SU-DHL-6 (cell line): Measurements from ENCODE around the gene HHIPL2.
"Not testable (repeated sequence)": the region's sequence is repeated elsewhere in the genome, so short reads cannot be mapped to it uniquely, and the experiment has no call there.

ENCODE experiments used
- H2AFZ ChIP-seq: fragments of 200-600 bp; sonication (generic); 2 replicates; pipeline ENCODE4 v1.6.1; 2014; ENCODE audit warnings: low read depth, mild to moderate bottlenecking, moderate library complexity, mixed read lengths, antibody characterized with exemption, low read length; ENCODE audit not compliant: severe bottlenecking
- H3F3A ChIP-seq: fragments of 200-600 bp; shearing (Covaris generic); 2 replicates; pipeline ENCODE4 v1.6.0; 2016; ENCODE audit warnings: antibody characterized with exemption, mild to moderate bottlenecking; ENCODE audit not compliant: insufficient read depth
- H3K27ac ChIP-seq: fragments of 200-600 bp; sonication (generic); 2 replicates; pipeline ENCODE4 v1.5.1; 2016; ENCODE audit warnings: low read depth, mild to moderate bottlenecking, low read length, moderate library complexity, mixed read lengths
- H3K27me3 ChIP-seq: fragments of 200-600 bp; sonication (generic), shearing (Covaris generic); 2 replicates; pipeline ENCODE4 v1.6.0; 2014; ENCODE audit warnings: mild to moderate bottlenecking, low read length
- H3K36me3 ChIP-seq: fragments of 200-600 bp; sonication (generic); 2 replicates; pipeline ENCODE4 v1.6.1; 2014; ENCODE audit warnings: mild to moderate bottlenecking, low read length, mixed read lengths
- H3K4me2 ChIP-seq: fragments of 300-600, 200-600 bp; shearing (Covaris generic), sonication (generic); 2 replicates; pipeline ENCODE4 v1.6.0; 2014; ENCODE audit warnings: low read length, low read depth, mild to moderate bottlenecking; ENCODE audit not compliant: poor library complexity, severe bottlenecking
- H3K4me3 ChIP-seq: fragments of 200-600 bp; sonication (generic); 2 replicates; pipeline ENCODE4 v1.5.1; 2014; ENCODE audit warnings: antibody characterized with exemption, low read length, mild to moderate bottlenecking, mixed read lengths; ENCODE audit not compliant: insufficient read depth, poor library complexity, severe bottlenecking
- H3K79me2 ChIP-seq: fragments of 200-600 bp; sonication (generic); 2 replicates; pipeline ENCODE4 v1.6.1; 2014; ENCODE audit warnings: mild to moderate bottlenecking, low read length, moderate library complexity; ENCODE audit not compliant: insufficient read depth
- H3K9ac ChIP-seq: fragments of 200-600 bp; sonication (generic); 2 replicates; pipeline ENCODE4 v1.7.0; 2014; ENCODE audit warnings: mild to moderate bottlenecking, low read length
- H3K9me2 ChIP-seq: fragments of 200-600 bp; sonication (generic); replicated peaks from 2 replicates; pipeline ENCODE4 v1.6.1; 2014; ENCODE audit warnings: low read length; ENCODE audit not compliant: insufficient read depth
- H3K9me3 ChIP-seq: fragments of 200-600 bp; sonication (generic); 2 replicates; pipeline ENCODE4 v1.6.1; 2014; ENCODE audit warnings: low read length, mixed read lengths; ENCODE audit not compliant: insufficient read depth
- H4K20me1 ChIP-seq: fragments of 200-600 bp; sonication (generic); 2 replicates; pipeline ENCODE4 v1.6.1; 2014; ENCODE audit warnings: low read depth, mild to moderate bottlenecking, antibody characterized with exemption, low read length, moderate library complexity, mixed read lengths
- EZH2phosphoT487 ChIP-seq: fragments of 200-600 bp; sonication (generic), shearing (Covaris generic); conservative IDR thresholded peaks from 2 replicates; pipeline ENCODE4 v1.6.1; 2018; ENCODE audit warnings: mild to moderate bottlenecking, antibody characterized with exemption, low read length, moderate library complexity, mixed read lengths
- TF ChIP-seq, protein P1 (sequence below): fragments of 200-600 bp; sonication (generic); IDR thresholded peaks from one replicate; pipeline ENCODE4 v1.5.1; 2017; ENCODE audit warnings: antibody characterized with exemption, mild to moderate bottlenecking, low read length, moderate library complexity; ENCODE audit not compliant: insufficient read depth, poor library complexity, severe bottlenecking

HHIPL2 gene

DNA sequence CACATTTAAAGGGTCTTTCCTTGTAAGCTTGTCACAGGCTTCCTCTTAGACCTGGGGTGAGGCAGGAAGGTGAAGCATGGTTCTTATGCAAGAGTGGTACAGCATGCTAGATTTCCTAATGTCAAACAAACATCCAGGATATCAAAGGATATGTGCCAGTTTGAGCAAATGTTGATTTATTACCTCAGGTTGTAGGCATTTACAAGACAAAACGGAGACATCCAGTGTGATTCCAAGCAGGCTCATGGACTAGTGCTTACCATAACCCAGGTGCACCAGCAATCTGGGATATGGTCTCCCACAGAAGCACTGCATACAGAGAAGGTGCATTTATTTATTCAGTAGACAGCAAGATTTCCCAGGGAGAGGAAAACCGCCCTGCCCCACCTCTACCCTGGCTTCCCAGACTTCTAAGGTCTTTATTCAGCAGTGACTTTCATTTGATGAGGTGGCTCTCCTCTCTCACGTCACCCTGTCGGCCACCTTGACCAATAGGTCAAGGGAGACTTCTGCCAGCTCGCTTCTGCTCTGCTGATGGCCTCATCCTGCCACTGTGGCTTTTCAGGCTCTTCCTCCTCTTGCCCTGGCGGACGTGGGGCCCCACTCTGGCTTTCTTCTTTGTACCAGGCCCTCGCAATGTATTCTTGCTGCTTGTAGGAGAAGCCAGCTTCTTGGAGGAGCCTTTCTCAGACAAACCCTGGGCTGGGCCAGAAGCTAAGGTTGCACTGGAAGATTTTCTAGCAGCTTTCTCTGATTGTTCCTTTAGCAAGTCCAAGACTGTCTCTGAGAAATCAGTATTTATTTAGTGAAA is 25.6 kb downstream of the HHIPL2 start:
- no peaks in the 10 kb centered on the region for H3K9me2 ChIP-seq
- no peaks in the 10 kb centered on the region for H3F3A ChIP-seq
- no peaks in the 10 kb centered on the region for H3K27me3 ChIP-seq
- no peaks in the 10 kb centered on the region for H3K79me2 ChIP-seq
- H3K4me2 ChIP-seq = no peak overlapping the region
- H3K27ac ChIP-seq = no peak overlapping the region
- no peaks in the 10 kb centered on the region for H3K36me3 ChIP-seq
- H3K9me3 ChIP-seq = no peaks in the 10 kb centered on the region
- H4K20me1 ChIP-seq = no peaks in the 10 kb centered on the region
- no peak overlapping the region for H3K9ac ChIP-seq
- no peak overlapping the region for H2AFZ ChIP-seq
- no peak overlapping the region for H3K4me3 ChIP-seq
- TF ChIP-seq, protein P1, sequence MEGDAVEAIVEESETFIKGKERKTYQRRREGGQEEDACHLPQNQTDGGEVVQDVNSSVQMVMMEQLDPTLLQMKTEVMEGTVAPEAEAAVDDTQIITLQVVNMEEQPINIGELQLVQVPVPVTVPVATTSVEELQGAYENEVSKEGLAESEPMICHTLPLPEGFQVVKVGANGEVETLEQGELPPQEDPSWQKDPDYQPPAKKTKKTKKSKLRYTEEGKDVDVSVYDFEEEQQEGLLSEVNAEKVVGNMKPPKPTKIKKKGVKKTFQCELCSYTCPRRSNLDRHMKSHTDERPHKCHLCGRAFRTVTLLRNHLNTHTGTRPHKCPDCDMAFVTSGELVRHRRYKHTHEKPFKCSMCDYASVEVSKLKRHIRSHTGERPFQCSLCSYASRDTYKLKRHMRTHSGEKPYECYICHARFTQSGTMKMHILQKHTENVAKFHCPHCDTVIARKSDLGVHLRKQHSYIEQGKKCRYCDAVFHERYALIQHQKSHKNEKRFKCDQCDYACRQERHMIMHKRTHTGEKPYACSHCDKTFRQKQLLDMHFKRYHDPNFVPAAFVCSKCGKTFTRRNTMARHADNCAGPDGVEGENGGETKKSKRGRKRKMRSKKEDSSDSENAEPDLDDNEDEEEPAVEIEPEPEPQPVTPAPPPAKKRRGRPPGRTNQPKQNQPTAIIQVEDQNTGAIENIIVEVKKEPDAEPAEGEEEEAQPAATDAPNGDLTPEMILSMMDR = no peak
- TF ChIP-seq EZH2phosphoT487 = no peak

DNA sequence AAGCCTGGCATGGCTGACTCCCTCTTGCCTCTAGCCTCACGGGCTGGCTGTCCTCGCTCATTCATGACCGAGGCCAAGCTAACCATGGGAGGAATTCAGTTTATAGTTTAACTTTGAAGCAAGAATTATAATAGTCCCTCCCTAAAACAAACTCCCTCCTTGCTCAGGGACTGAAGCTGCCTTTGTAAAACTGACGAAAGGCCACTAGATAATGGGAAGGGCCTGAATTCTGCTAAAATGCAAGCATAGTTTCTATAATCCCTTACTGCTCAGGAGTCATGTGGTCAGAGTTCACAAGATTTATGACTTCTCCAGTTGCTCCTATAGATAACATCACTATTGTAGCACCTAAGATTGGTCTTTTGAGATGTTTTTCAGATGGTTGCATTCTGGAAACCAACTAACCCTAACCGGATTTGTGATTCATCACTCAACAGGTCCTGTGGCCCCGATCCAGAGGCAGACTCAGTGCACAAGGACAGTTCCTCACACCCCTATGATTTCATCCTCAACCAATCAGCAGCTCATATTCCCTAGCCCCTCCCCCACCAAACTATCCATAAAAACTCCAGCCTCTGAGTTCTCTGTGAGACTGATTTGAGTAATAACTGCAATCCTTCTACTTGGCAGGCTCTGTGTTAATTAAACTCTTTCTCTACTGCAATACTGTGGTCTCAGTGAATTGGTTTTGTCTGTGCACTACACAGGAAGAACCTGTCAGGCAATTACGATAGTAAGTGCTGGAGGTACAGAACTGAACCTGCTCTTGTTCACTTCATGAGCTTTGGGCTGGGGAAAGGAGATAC is 26.4 kb downstream of the HHIPL2 start:
- Histone ChIP-seq H3K36me3 (no peaks in the 10 kb centered on the region), H3K9me2 (no peaks in the 10 kb centered on the region), H3F3A (no peaks in the 10 kb centered on the region), H3K27ac (no peak overlapping the region), H3K4me3 (no peak overlapping the region), H3K9me3 (no peaks in the 10 kb centered on the region), H3K79me2 (no peaks in the 10 kb centered on the region), H2AFZ (no peak overlapping the region), H4K20me1 (no peaks in the 10 kb centered on the region), H3K27me3 (no peaks in the 10 kb centered on the region), H3K9ac (no peak overlapping the region), H3K4me2 (no peak overlapping the region)
- TF ChIP-seq, protein P1 = no peak
- TF ChIP-seq EZH2phosphoT487 = no peak

DNA sequence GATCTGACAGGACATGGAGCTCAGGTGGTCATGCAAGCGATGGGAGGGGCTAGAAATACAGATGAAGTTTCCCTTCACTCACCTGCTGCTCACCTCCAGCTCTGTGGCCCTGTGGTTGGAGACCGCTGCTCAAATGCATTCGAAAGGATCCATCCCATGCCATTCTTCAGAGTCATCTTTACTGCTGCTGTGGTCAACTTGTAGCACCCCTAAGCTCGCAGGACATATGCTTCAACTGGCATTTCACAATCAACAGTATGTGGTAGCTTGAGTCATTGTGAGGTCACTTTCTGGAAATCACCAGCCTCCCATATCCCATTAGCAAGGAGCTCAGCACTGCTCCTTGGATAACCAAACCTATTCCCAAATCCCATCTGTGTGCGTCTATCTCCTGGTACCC is 58.4 kb downstream of the HHIPL2 start:
- H3F3A ChIP-seq, H3K27ac ChIP-seq, H3K27me3 ChIP-seq, H3K36me3 ChIP-seq, H2AFZ ChIP-seq, H3K9me2 ChIP-seq, H3K9me3 ChIP-seq, H3K79me2 ChIP-seq, H4K20me1 ChIP-seq, H3K4me3 ChIP-seq, H3K9ac ChIP-seq, H3K4me2 ChIP-seq: not testable (repeated sequence)

DNA sequence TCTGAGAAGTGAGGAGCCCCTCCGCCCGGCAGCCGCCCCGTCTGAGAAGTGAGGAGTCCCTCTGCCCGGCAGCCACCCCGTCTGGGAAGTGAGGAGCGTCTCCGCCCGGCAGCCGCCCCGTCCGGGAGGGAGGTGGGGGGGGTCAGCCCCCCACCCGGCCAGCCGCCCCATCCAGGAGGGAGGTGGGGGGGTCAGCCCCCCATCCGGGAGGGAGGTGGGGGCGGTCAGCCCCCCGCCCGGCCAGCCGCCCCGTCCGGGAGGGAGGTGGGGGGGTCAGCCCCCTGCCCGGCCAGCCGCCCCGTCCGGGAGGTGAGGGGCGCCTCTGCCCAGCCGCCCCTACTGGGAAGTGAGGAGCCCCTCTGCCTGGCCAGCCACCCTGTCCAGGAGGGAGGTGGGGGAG is 60.1 kb downstream of the HHIPL2 start:
- H4K20me1 ChIP-seq, H3K27ac ChIP-seq: not testable (repeated sequence)

DNA sequence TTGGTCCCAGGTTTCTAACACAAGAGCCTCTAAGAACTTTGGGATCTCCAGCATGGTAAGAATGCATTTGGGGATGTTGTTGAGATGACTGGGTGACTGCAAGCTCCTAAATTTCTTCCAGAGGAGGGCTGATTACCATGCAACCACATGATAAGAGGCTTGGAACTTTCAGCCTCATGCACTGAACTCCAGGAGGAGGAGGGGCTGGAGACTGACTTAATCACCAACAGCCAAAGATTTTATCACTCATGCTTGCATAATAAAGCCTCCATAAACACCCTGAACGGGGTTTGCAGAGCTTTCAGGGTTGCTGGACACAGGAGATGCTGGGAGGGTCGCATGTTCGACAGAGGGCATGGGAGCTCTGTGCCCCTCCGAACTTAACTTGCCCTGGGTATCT is 63.9 kb downstream of the HHIPL2 start:
- H3K4me2 ChIP-seq, H2AFZ ChIP-seq, H4K20me1 ChIP-seq, H3K27ac ChIP-seq, H3K36me3 ChIP-seq, H3K27me3 ChIP-seq, H3K9me2 ChIP-seq, H3K9ac ChIP-seq, H3F3A ChIP-seq, H3K79me2 ChIP-seq, H3K9me3 ChIP-seq, H3K4me3 ChIP-seq: not testable (repeated sequence)

More for the DNA sequence above, 60.1 kb downstream of the HHIPL2 start:
- H3K27me3 ChIP-seq, H3K79me2 ChIP-seq, H3K9ac ChIP-seq, H3K36me3 ChIP-seq, H3K4me3 ChIP-seq, H3K9me3 ChIP-seq, H3K9me2 ChIP-seq, H3K4me2 ChIP-seq, H2AFZ ChIP-seq, H3F3A ChIP-seq: not testable (repeated sequence)

DNA sequence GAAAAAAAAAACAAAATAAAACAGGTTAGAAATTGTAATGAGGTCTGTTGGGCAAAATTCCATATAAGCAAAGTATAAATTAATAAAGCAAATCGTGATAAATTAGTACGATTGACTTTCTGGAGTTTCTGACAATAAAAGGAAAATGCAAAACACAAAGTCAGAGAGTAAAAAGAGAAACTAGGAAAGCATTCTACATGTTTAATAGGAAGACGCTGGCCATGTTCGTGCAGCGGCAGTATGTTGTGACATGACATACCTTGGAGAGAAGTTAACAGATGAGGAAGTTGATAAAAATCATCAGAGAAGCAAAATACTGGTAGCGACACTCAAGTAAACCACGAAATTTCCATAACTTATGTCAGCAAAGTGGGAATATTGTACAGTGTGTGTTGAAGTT is 68.3 kb downstream of the HHIPL2 start:
- H3K79me2 ChIP-seq, H3K4me2 ChIP-seq, H3F3A ChIP-seq: not testable (repeated sequence)

More for the DNA sequence above, 68.3 kb downstream of the HHIPL2 start:
- not testable (repeated sequence) for H3K9me2 ChIP-seq, H3K27me3 ChIP-seq, H2AFZ ChIP-seq, H3K4me3 ChIP-seq, H4K20me1 ChIP-seq, H3K36me3 ChIP-seq, H3K9ac ChIP-seq, H3K27ac ChIP-seq, H3K9me3 ChIP-seq
